Right lobe of liver (tissue), 4 donors: ENCODE data around the gene CAD.
"Not testable (repeated sequence)": the region's sequence is repeated elsewhere in the genome, so short reads cannot be mapped to it uniquely, and the experiment has no call there.

Source experiments
- POLR2A ChIP-seq: fragments of 450-650 bp; IDR thresholded peaks from one replicate; pipeline ENCODE4 v1.6.1; 2017; ENCODE audit warnings: antibody characterized with exemption, mild to moderate bottlenecking
- TF ChIP-seq, protein P1 (sequence below), 4 donors: fragments of 200-600 bp in 3 of 4; fragments of 450-650 bp in 1 of 4; IDR thresholded peaks; one replicate each; pipeline versions ENCODE4 v1.5.1 to v1.8.0; 2016 to 2022; ENCODE audit warnings: antibody characterized with exemption in 4 of 4, mild to moderate bottlenecking in 2 of 4
- donor health status: DM: no; HTN: no; CAD: no.
- donor health status: DM: no; HTN: no; CAD: no.
- donor health status: DM: no; HTN: yes; CAD: no.

DNA sequence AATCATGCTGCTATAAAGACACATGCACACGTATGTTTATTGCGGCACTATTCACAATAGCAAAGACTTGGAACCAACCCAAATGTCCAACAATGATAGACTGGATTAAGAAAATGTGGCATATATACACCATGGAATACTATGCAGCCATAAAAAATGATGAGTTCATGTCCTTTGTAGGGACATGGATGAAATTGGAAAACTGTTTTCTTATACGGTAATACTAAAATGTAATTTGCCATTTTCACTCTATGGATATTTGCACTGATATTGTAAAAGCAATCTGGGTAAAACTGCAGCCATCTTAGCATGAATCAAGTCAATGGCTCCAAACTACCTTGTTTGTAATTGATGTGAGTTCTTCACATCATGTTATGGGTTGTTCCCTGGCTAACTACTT is 21.4 kb upstream of the CAD start:
- TF ChIP-seq, protein P1, sequence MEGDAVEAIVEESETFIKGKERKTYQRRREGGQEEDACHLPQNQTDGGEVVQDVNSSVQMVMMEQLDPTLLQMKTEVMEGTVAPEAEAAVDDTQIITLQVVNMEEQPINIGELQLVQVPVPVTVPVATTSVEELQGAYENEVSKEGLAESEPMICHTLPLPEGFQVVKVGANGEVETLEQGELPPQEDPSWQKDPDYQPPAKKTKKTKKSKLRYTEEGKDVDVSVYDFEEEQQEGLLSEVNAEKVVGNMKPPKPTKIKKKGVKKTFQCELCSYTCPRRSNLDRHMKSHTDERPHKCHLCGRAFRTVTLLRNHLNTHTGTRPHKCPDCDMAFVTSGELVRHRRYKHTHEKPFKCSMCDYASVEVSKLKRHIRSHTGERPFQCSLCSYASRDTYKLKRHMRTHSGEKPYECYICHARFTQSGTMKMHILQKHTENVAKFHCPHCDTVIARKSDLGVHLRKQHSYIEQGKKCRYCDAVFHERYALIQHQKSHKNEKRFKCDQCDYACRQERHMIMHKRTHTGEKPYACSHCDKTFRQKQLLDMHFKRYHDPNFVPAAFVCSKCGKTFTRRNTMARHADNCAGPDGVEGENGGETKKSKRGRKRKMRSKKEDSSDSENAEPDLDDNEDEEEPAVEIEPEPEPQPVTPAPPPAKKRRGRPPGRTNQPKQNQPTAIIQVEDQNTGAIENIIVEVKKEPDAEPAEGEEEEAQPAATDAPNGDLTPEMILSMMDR (IDR thresholded peaks at IDR 0.05) = not testable (repeated sequence)
- TF ChIP-seq POLR2A = not testable (repeated sequence)
